Activated CD4-positive, alpha-beta memory T cell treated with anti-CD3 and anti-CD28 coated beads, Interleukin-2, amount 10 ng/mL, durations not matched to agents 7 days and 5 days (primary cell): Measurements from ENCODE around the gene CPXM2. TPM values are rescaled to one million over a fixed set of nuclear protein-coding genes. Genes with fewer than 3 reads are reported as not detected.

Experiments
- CTCF ChIA-PET: fragments of 350-600 bp; sonication (Branson Sonifier 250); formaldehyde crosslinking; loops from one replicate; lab custom pipeline; 2021; ENCODE audit warnings: antibody characterized with exemption, inconsistent platforms; lab: Charles Lee
- POLR2A ChIA-PET: fragments of 350-600 bp; sonication (Branson Sonifier 250); formaldehyde crosslinking; loops from one replicate; lab custom pipeline; 2021; ENCODE audit warnings: antibody characterized with exemption; lab: Charles Lee
- DNase-seq: peaks from one replicate; pipeline ENCODE4 v3.0.0-alpha.2; 2020
- H3K27ac Mint-ChIP-seq: one replicate; pipeline ENCODE4 v1.8.0; 2021; ENCODE audit warnings: mild to moderate bottlenecking, mixed read lengths
- H3K27me3 Mint-ChIP-seq: one replicate; pipeline ENCODE4 v1.8.0; 2021; ENCODE audit warnings: mixed read lengths
- H3K36me3 Mint-ChIP-seq: one replicate; pipeline ENCODE4 v1.8.0; 2021; ENCODE audit warnings: low read depth, mixed read lengths
- H3K4me1 Mint-ChIP-seq: one replicate; pipeline ENCODE4 v1.8.0; 2021; ENCODE audit warnings: mixed read lengths
- H3K4me3 Mint-ChIP-seq: one replicate; pipeline ENCODE4 v1.8.0; 2021; ENCODE audit warnings: mild to moderate bottlenecking, mixed read lengths
- H3K9me3 Mint-ChIP-seq: one replicate; pipeline ENCODE4 v1.8.0; 2021; ENCODE audit warnings: mixed read lengths
- total RNA-seq, 2 experiments: library from RNA; stranded (reverse); gene quantifications; one replicate each; pipeline ENCODE4 v1.2.3, GENCODE V29; 2021

The CPXM2 gene
- total RNA-seq, 2 experiments from 2014 or later = not detected

DNA sequence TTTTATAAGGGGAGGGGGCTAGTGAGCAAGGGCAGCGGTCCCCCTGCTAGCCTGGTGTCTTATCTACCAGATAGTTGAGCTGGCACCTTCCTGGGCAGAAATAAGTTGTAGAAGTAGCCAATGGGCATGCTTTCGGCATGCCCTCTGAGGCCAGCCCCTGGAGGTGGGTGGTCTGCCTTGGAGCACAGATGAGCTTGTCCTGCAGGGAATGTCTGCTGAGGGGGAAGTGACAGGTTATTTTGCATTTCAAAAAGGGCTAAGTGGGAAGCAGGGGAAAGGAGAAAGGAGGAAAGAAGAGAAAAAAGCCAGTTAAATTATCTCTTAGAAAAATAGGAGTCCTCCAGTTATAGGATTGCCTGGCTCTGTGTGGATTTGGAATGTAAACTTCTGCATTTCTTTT is 136.5 kb downstream of the CPXM2 start:
- POLR2A ChIA-PET = no interaction called here
- Mint-ChIP-seq H3K27ac (no peak overlapping the region), H3K4me1 (no peaks in the 10 kb centered on the region), H3K9me3 (no peaks in the 10 kb centered on the region), H3K4me3 (no peak overlapping the region), H3K36me3 (no peaks in the 10 kb centered on the region), H3K27me3 (peaks cover 2% of the 10 kb centered on the region)
- CTCF ChIA-PET = no interaction called here
- no peak for DNase-seq

DNA sequence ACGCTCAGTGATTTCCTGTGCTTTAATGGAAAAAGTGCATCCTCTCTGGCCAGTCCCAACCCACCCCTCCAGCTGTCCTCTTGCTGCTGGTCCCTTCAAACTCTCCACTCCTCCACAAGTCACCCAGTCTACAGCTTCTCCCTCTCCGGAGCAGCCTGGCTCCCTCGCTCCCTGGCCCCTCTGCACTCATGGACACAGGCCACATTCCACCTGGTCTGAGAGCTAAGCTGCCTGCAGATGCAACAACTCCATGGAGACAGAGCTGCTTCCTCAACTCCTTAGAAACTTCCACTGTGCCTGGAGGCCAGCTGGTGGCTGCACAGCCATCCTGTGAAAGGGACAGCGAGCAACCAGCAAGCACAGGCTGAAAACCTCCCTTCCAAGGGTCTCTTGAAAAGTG is 137.5 kb downstream of the CPXM2 start:
- Mint-ChIP-seq H3K4me3 (no peak overlapping the region), H3K4me1 (no peaks in the 10 kb centered on the region), H3K27ac (no peak overlapping the region), H3K36me3 (no peaks in the 10 kb centered on the region), H3K27me3 (no peaks in the 10 kb centered on the region), H3K9me3 (no peaks in the 10 kb centered on the region)
- no peak for DNase-seq
- ChIA-PET POLR2A (no interaction called here), CTCF (no interaction called here)

DNA sequence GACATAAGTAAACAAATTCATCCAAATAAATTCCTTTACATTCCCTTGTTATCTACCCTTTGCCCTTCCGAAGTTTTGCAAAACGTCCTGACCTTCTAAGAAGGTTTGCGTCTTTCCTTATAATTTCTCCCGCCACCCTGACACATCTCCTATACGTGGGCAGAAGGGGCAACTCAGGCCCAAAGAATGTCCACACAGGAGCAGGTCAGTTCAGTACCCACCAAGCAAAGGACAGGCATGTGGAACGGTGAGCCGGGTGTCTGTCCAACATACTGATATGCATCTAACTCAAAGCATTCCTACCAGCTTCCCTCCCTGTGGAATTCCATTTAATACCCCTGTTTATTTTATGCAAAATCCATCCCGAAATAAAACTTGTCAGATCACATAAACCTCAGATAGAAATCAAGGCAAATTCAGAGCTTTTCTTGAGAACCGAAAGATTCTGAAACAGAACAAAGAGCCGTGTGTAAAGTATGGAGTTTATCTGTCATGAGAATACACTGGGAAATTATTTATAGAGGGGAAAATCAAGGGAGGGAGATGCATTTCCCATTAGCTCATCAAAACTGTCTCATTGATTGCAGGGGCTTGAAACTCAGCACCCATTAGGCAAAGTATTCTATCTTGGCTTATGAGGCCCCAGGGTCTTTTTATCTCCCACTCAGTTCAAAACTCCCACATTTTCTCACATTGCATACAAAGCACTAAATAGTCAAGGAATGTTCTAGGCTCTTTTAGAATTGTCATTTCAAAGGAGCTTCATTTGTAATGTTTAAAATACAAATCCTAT is 140.1 kb downstream of the CPXM2 start:
- POLR2A ChIA-PET = no interaction called here
- no peaks in the 10 kb centered on the region for H3K36me3 Mint-ChIP-seq
- no peak overlapping the region for H3K4me3 Mint-ChIP-seq
- no peaks in the 10 kb centered on the region for H3K27me3 Mint-ChIP-seq
- no peak for DNase-seq
- CTCF ChIA-PET = no interaction called here
- no peaks in the 10 kb centered on the region for H3K9me3 Mint-ChIP-seq
- H3K27ac Mint-ChIP-seq = no peak overlapping the region
- H3K4me1 Mint-ChIP-seq = no peaks in the 10 kb centered on the region

GRCh38 chr10:123750901-123751300 is 140.7 kb downstream of the CPXM2 start:
- H3K36me3 Mint-ChIP-seq = no peaks in the 10 kb centered on the region
- ChIA-PET POLR2A (no interaction called here), CTCF (no interaction called here)
- H3K4me1 Mint-ChIP-seq = no peaks in the 10 kb centered on the region
- no peak overlapping the region for H3K27ac Mint-ChIP-seq
- no peak overlapping the region for H3K4me3 Mint-ChIP-seq
- DNase-seq = no peak
- H3K27me3 Mint-ChIP-seq = no peaks in the 10 kb centered on the region
- H3K9me3 Mint-ChIP-seq = no peaks in the 10 kb centered on the region

DNA sequence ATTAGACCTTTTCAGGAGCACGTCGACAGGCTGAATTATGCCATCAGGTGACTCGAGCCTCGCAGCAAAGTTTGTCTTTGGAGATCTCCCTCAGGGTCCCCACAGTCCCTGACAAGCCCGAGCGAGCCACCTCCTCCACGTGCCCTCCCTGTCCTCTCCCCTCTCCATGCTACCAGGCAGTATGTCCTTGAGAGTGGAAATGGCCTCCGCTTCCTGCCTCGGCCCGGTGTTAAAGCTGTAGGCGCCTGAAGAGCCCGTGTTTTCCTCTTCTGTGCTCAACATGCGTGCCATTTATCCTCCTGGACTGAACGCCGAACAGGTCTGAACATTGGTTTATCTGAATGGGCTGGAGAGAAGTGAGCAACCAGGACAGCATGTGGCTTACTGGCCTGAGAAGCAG is 142.9 kb downstream of the CPXM2 start:
- Mint-ChIP-seq H3K9me3 (no peaks in the 10 kb centered on the region), H3K27ac (no peak overlapping the region), H3K27me3 (no peaks in the 10 kb centered on the region), H3K36me3 (no peaks in the 10 kb centered on the region), H3K4me3 (no peak overlapping the region), H3K4me1 (no peaks in the 10 kb centered on the region)
- no peak for DNase-seq
- ChIA-PET CTCF (no interaction called here), POLR2A (no interaction called here)

DNA sequence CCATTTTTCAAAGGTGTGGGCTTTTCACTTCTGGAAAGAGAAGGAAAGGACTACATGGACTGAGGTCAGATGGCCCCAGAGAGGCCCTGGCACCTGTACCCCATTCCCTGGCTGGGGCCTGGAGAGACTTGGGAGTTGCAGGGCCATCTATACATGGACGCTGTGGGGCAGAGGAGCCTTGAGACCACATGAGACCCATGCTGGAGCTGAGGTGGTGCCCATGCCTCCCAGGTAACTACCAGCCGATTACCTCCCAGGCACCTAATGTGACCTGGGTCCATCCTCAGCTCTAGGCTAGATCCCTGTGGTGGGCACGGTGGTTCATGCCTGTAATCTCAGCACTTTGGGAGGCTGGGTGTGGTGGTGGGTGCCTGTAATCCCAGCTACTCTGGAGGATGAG is 144.2 kb downstream of the CPXM2 start:
- H3K36me3 Mint-ChIP-seq = no peaks in the 10 kb centered on the region
- H3K9me3 Mint-ChIP-seq = no peaks in the 10 kb centered on the region
- POLR2A ChIA-PET = no interaction called here
- CTCF ChIA-PET = no interaction called here
- H3K4me3 Mint-ChIP-seq = no peak overlapping the region
- no peak overlapping the region for H3K27ac Mint-ChIP-seq
- H3K27me3 Mint-ChIP-seq = no peaks in the 10 kb centered on the region
- no peak for DNase-seq
- no peaks in the 10 kb centered on the region for H3K4me1 Mint-ChIP-seq

DNA sequence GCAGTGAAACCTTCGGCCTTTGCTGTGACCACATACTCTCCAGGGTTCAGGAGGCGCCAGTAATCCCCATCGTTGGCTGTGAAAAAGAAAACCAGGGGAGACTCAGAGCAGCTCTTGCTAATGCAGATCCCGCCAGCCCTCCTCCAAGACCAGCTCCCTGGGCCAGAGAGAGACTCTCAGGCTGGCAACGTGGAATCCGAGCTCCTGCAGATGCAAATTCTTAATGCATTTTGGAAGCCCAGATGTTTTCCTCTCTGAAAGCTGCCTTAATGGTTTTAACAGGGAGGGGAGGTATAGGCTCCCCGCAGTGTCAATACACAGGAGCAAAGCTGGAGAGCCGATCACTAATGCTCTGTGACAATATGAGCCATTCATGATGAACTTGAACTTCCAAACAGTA is 144.7 kb downstream of the CPXM2 start:
- H3K27me3 Mint-ChIP-seq = no peaks in the 10 kb centered on the region
- no peaks in the 10 kb centered on the region for H3K9me3 Mint-ChIP-seq
- no peaks in the 10 kb centered on the region for H3K36me3 Mint-ChIP-seq
- no peak overlapping the region for H3K27ac Mint-ChIP-seq
- no peak overlapping the region for H3K4me3 Mint-ChIP-seq
- no peak for DNase-seq
- CTCF ChIA-PET = no interaction called here
- no peaks in the 10 kb centered on the region for H3K4me1 Mint-ChIP-seq
- POLR2A ChIA-PET = no interaction called here

DNA sequence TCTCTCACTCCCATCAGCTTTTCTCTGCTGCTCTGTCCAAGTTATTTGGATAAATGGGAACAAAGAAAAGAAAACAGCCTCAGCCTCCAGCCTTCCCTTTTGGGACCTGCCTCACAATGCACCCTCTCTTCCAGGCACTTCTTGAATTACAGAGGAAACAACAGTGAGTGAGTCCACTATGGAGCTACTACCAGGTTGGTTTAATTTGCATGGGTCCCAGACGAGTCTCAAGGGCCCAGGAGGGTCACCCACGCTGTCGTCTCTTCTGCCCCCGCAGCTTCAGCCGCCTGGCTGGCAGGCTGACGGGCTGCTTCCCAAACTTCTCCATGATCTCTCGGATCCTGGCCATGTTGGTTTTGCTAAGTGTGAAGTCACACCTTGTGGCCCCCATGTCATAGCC is 145.1 kb downstream of the CPXM2 start:
- CTCF ChIA-PET = interaction anchor here (0.6 kb wide), 1 partner anchor 129 kb away, joined by 4 read pairs; no protein-coding TSS in a partner anchor
- Mint-ChIP-seq H3K9me3 (no peaks in the 10 kb centered on the region), H3K27me3 (no peaks in the 10 kb centered on the region), H3K27ac (no peak overlapping the region), H3K36me3 (no peaks in the 10 kb centered on the region), H3K4me3 (no peak overlapping the region), H3K4me1 (no peaks in the 10 kb centered on the region)
- POLR2A ChIA-PET = no interaction called here
- DNase-seq = no peak

GRCh38 chr10:123746061-123746460 is 145.5 kb downstream of the CPXM2 start:
- Mint-ChIP-seq H3K27me3 (no peaks in the 10 kb centered on the region), H3K27ac (no peak overlapping the region), H3K4me3 (no peak overlapping the region), H3K36me3 (no peaks in the 10 kb centered on the region), H3K9me3 (no peaks in the 10 kb centered on the region), H3K4me1 (no peaks in the 10 kb centered on the region)
- POLR2A ChIA-PET = no interaction called here
- no peak for DNase-seq
- CTCF ChIA-PET = interaction anchor here (0.6 kb wide), 1 partner anchor 129 kb away, joined by 4 read pairs; no protein-coding TSS in a partner anchor

- CTCF ChIA-PET = no interaction called here
- H3K27ac Mint-ChIP-seq = no peak overlapping the region
- H3K9me3 Mint-ChIP-seq = no peaks in the 10 kb centered on the region
- DNase-seq = no peak
- no peaks in the 10 kb centered on the region for H3K36me3 Mint-ChIP-seq
- POLR2A ChIA-PET = no interaction called here
- no peak overlapping the region for H3K4me3 Mint-ChIP-seq
- no peaks in the 10 kb centered on the region for H3K4me1 Mint-ChIP-seq
- no peaks in the 10 kb centered on the region for H3K27me3 Mint-ChIP-seq
These were observed 147.4 kb downstream of the CPXM2 start for GRCh38 chr10:123744224-123744536.

DNA sequence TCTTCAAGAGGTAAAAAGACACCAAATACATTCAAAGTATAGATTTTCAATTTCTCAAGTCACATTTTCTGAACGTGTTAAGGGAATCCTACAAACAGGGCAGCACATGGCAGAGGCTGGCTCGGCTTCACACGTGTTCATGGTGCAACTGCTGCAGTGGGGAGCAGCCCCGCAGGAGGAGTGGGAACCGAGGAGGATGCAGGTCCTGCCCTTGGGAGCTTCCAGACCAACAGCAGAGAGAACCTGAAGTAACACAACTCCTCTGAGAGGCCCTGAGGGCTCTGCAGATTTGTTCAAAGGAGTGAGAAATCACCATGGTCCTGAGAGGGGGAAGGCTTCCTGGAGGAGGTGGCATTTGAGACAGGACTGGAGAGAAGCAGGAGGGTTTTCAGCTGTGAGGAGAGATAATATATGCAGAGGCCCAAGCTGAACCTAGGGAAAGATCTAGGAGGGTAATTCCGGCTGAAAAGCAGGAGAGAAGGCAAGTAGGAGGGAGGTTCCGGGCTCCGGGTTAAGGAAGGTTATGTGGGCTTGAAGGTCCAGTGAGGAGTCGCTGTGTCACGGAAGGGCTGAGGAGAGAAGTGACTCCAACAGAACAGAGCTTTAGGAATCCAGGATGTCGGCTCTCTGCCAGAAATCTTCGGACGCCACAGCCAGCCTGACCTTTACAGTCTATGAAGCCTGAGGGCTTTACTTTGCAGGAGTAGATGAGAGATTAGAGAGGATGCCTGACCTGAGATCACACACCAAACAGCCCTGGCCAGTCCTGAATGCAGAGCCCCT is 148.0 kb downstream of the CPXM2 start:
- no peaks in the 10 kb centered on the region for H3K9me3 Mint-ChIP-seq
- ChIA-PET CTCF (no interaction called here), POLR2A (no interaction called here)
- no peaks in the 10 kb centered on the region for H3K27me3 Mint-ChIP-seq
- H3K4me1 Mint-ChIP-seq = no peaks in the 10 kb centered on the region
- no peaks in the 10 kb centered on the region for H3K36me3 Mint-ChIP-seq
- H3K4me3 Mint-ChIP-seq = no peak overlapping the region
- H3K27ac Mint-ChIP-seq = no peak overlapping the region
- DNase-seq = no peak

DNA sequence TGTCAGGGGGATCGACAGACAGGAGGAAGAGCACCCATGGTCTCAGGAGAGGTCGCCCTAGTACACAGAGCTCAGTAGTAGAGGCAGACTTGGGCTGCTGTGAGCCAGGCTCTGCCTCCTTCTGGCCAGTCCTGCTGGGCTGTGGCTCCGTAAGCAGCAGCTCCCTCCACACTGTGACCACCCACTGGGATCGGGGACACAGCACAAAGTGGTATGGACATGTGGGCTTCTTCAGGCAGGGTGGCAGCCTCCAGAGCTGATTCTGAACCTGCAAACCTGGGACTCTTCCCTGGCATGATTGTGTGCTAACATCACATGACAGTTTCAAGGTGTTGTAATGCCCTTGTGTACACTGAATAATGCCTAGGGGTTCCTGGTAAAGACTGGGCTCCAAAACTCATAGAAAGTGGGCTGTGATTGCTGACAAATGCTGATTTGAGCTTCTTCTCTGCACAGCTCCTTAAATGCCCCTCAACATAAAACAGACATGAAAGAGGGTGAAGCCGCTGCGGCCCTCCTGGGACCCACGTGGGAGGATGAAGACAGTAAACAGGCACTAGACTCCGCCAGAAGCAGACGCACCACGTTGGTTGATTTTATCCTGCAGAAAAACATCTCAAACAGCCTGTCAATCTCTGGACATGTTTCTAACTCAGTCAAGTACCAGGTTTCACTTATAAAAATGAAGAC is 148.7 kb downstream of the CPXM2 start:
- no peaks in the 10 kb centered on the region for H3K36me3 Mint-ChIP-seq
- CTCF ChIA-PET = no interaction called here
- no peaks in the 10 kb centered on the region for H3K4me1 Mint-ChIP-seq
- H3K27me3 Mint-ChIP-seq = no peaks in the 10 kb centered on the region
- POLR2A ChIA-PET = no interaction called here
- DNase-seq = no peak
- H3K27ac Mint-ChIP-seq = no peak overlapping the region
- H3K4me3 Mint-ChIP-seq = no peak overlapping the region
- no peaks in the 10 kb centered on the region for H3K9me3 Mint-ChIP-seq

DNA sequence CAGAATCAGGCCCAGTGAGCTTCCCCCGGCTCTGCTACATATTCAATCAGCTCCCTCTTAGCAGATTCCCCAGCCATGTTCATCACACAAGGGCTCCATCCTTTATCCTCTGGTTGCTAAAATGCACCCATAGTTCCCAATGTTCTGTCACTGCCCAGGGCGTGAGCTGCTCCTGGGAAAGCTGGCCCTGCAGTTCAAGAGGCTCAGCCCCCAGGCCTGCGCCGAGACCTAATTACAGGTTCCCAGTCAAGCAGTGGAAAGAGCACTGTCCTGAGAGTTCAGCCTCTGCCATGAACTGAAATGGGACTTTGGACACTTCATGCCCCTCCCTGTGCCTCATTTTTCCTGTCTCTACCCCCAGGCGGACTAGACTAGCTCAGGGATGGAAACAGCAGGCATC is 149.9 kb downstream of the CPXM2 start:
- H3K4me3 Mint-ChIP-seq = no peak overlapping the region
- DNase-seq = no peak
- no peaks in the 10 kb centered on the region for H3K27me3 Mint-ChIP-seq
- H3K4me1 Mint-ChIP-seq = no peaks in the 10 kb centered on the region
- no peaks in the 10 kb centered on the region for H3K36me3 Mint-ChIP-seq
- no peak overlapping the region for H3K27ac Mint-ChIP-seq
- POLR2A ChIA-PET = no interaction called here
- CTCF ChIA-PET = no interaction called here
- H3K9me3 Mint-ChIP-seq = no peaks in the 10 kb centered on the region
